Gastroesophageal sphincter (tissue), 4 donors: Measurements from ENCODE around the gene INA. TPM values are rescaled to one million over a fixed set of nuclear protein-coding genes. Genes with fewer than 3 reads are reported as not detected.

Experiments
- ATAC-seq: fragments of 150-250 bp; one replicate; pipeline ENCODE4 v1.9.1; 2016; ENCODE audit warnings: mild to moderate bottlenecking, moderate library complexity
- H3K27ac ChIP-seq, 4 donors: fragments of 200-600 bp; sonication (generic) in 3 of 4; 1 replicate in 3 of 4; 2 replicates in 1 of 4; pipeline ENCODE4 v1.5.1; 2016 to 2019
- H3K27me3 ChIP-seq: fragments of 200-600 bp; sonication (generic); one replicate; pipeline ENCODE4 v1.5.1; 2019
- H3K36me3 ChIP-seq, 2 donors: fragments of 200-600 bp; sonication (generic); one replicate each; pipeline ENCODE4 v1.5.1; 2019; ENCODE audit warnings: control low read depth in 1 of 2
- H3K4me1 ChIP-seq, 3 donors: fragments of 200-600 bp; sonication (generic); 1 replicate in 2 of 3; 2 replicates in 1 of 3; pipeline ENCODE4 v1.5.1; 2016 to 2019; ENCODE audit warnings: control low read depth in 2 of 3
- H3K4me3 ChIP-seq, 2 donors: fragments of 200-600 bp; sonication (generic); one replicate each; pipeline ENCODE4 v1.5.1; 2019; ENCODE audit warnings: mild to moderate bottlenecking in 1 of 2, moderate library complexity in 1 of 2
- H3K9me3 ChIP-seq, 3 donors: fragments of 200-600 bp; sonication (generic); one replicate each; pipeline ENCODE4 v1.5.1; 2017 to 2019; ENCODE audit warnings: control low read depth in 2 of 3
- CTCF ChIP-seq, 4 experiments: fragments of 200-600 bp in 2 of 4; fragments of 450-650 bp in 2 of 4; sonication (generic) in 1 of 4; IDR thresholded peaks; one replicate each; pipeline ENCODE4 v1.5.1; 2017 to 2019; ENCODE audit warnings: antibody characterized with exemption in 4 of 4, mild to moderate bottlenecking in 2 of 4, moderate library complexity in 2 of 4
- EP300 ChIP-seq: sonication (generic); formaldehyde crosslinking; IDR thresholded peaks from one replicate; pipeline ENCODE4 v1.6.1; 2017; ENCODE audit warnings: antibody characterized with exemption, mild to moderate bottlenecking
- POLR2A ChIP-seq, 2 donors: fragments of 450-650 bp; IDR thresholded peaks; one replicate each; pipeline ENCODE4 v1.6.1; 2017; ENCODE audit warnings: antibody characterized with exemption in 2 of 2, mild to moderate bottlenecking in 2 of 2, moderate library complexity in 1 of 2
- POLR2AphosphoS5 ChIP-seq: sonication (generic); formaldehyde crosslinking; IDR thresholded peaks from one replicate; pipeline ENCODE4 v1.6.1; 2017; ENCODE audit warnings: antibody characterized with exemption
- WGBS, 2 donors: methylation state at CpG; one replicate each; pipeline ENCODE4 v1.1.5; 2018; ENCODE audit warnings: low coverage in 1 of 2; 5-methylcytosine and 5-hydroxymethylcytosine counted together
- total RNA-seq, 4 donors: library from RNA; depleted of rRNA; stranded (reverse); fragments of >200 nt; gene quantifications; one replicate each; pipeline ENCODE4 v1.1.0, GENCODE V29; 2016

INA gene
- total RNA-seq, 4 donors from 2014 or later: 0.31 to 1.8 (median 1.2) TPM

- 75 to 86% methylated on average over 1 of the region's 3 CpGs for WGBS, 2 donors
- peaks cover 0 to 19% (median 8%) of the 10 kb centered on the region in 3 donors for H3K4me1 ChIP-seq
- ATAC-seq: no peak
- no peaks in the 10 kb centered on the region for H3K36me3 ChIP-seq
- peaks cover 0 to 9% (median 0%) of the 10 kb centered on the region in 3 donors for H3K9me3 ChIP-seq
- peaks cover 91% of the 10 kb centered on the region for H3K27me3 ChIP-seq
- H3K27ac ChIP-seq: no peak overlapping the region
- TF ChIP-seq POLR2A (IDR thresholded peaks at IDR 0.05): no peak
- no peak for TF ChIP-seq EP300
- no peak for TF ChIP-seq CTCF (IDR thresholded peaks at IDR 0.05)
- no peak for TF ChIP-seq POLR2AphosphoS5
- no peak overlapping the region for H3K4me3 ChIP-seq
Observed at GRCh38 chr10:103280031-103280430, 3.1 kb downstream of the INA start.

- TF ChIP-seq EP300: no peak
- no peak for TF ChIP-seq POLR2A (IDR thresholded peaks at IDR 0.05)
- no peak for TF ChIP-seq CTCF (IDR thresholded peaks at IDR 0.05)
- no peak for TF ChIP-seq POLR2AphosphoS5
- no peak for ATAC-seq
- Histone ChIP-seq H3K27me3 (peaks cover 91% of the 10 kb centered on the region), H3K4me1 (peaks cover 0 to 19% (median 8%) of the 10 kb centered on the region in 3 donors), H3K4me3 (no peak overlapping the region), H3K27ac (no peak overlapping the region), H3K36me3 (no peaks in the 10 kb centered on the region), H3K9me3 (peaks cover 0 to 9% (median 0%) of the 10 kb centered on the region in 3 donors)
- 56 to 80% methylated on average over 1 to 2 of the region's 2 CpGs for WGBS, 2 donors
Observed at GRCh38 chr10:103280506-103280905, 3.6 kb downstream of the INA start.

GRCh38 chr10:103281753-103282152, 4.8 kb downstream of the INA start:
- H3K36me3 ChIP-seq: no peaks in the 10 kb centered on the region
- H3K27me3 ChIP-seq: peaks cover 91% of the 10 kb centered on the region
- WGBS, 2 donors: 0% methylated on average over 1 of the region's 14 CpGs
- peaks cover 0 to 14% (median 7%) of the 10 kb centered on the region in 3 donors for H3K4me1 ChIP-seq
- no peak overlapping the region for H3K4me3 ChIP-seq
- no peak for ATAC-seq
- H3K27ac ChIP-seq: no peak overlapping the region
- no peak for TF ChIP-seq POLR2AphosphoS5
- no peak for TF ChIP-seq CTCF (IDR thresholded peaks at IDR 0.05)
- no peak for TF ChIP-seq POLR2A (IDR thresholded peaks at IDR 0.05)
- no peak for TF ChIP-seq EP300
- H3K9me3 ChIP-seq: peaks cover 0 to 9% (median 0%) of the 10 kb centered on the region in 3 donors

- H3K27ac ChIP-seq: no peak overlapping the region
- 45 to 69% methylated on average over 1 of the region's 1 CpG for WGBS, 2 donors
- ATAC-seq: no peak
- no peak overlapping the region for H3K4me3 ChIP-seq
- no peak for TF ChIP-seq EP300
- TF ChIP-seq CTCF (IDR thresholded peaks at IDR 0.05): no peak
- peaks cover 91% of the 10 kb centered on the region for H3K27me3 ChIP-seq
- no peaks in the 10 kb centered on the region for H3K36me3 ChIP-seq
- H3K4me1 ChIP-seq: peaks cover 0 to 2% (median 0%) of the 10 kb centered on the region in 3 donors
- peaks cover 0 to 5% (median 0%) of the 10 kb centered on the region in 3 donors for H3K9me3 ChIP-seq
Observed at GRCh38 chr10:103282961-103283360, 6.0 kb downstream of the INA start.

- 71 to 89% methylated on average over 8 to 9 of the region's 11 CpGs for WGBS, 2 donors
- Histone ChIP-seq H3K4me3 (no peak overlapping the region), H3K36me3 (no peaks in the 10 kb centered on the region), H3K27me3 (peaks cover 91% of the 10 kb centered on the region), H3K27ac (no peak overlapping the region), H3K9me3 (no peaks in the 10 kb centered on the region), H3K4me1 (no peaks in the 10 kb centered on the region)
- ATAC-seq: no peak
- TF ChIP-seq POLR2AphosphoS5 (no peak), CTCF (IDR thresholded peaks at IDR 0.05) (no peak), EP300 (no peak), POLR2A (IDR thresholded peaks at IDR 0.05) (no peak)
Observed at GRCh38 chr10:103284170-103284569, 7.2 kb downstream of the INA start.
